Sigmoid colon (tissue), 3 donors: ENCODE measurements around the gene INSRR.

Source experiments
- POLR2A ChIP-seq, 2 donors: fragments of 450-650 bp; IDR thresholded peaks; one replicate each; pipeline ENCODE4 v1.6.1; 2016; ENCODE audit warnings: antibody characterized with exemption in 2 of 2, mild to moderate bottlenecking in 2 of 2, moderate library complexity in 2 of 2
- TF ChIP-seq, protein P1 (sequence below), 4 experiments: fragments of 450-650 bp in 3 of 4; fragments of 200-600 bp in 1 of 4; IDR thresholded peaks; one replicate each; pipeline ENCODE4 v1.5.1; 2016 to 2019; ENCODE audit warnings: antibody characterized with exemption in 4 of 4, mild to moderate bottlenecking in 3 of 4, moderate library complexity in 2 of 4

DNA sequence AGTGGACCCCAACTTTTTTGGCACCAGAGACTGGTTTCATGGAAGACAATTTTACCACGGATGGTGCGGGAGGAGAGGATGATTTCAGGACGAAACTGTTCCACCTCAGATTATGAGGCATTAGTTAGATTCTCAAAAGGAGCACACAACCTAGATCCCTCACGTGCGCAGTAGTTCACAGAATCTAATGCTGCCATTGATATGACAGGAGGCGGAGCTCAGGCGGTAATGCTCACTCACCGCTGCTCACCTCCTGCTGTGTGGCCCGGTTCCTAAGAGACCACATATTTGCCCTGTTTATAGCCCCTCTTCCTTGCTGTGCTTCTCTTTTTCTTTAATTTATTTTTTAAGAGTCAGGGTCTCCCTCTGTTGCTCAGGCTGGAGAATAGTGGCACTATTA is 6.3 kb upstream of the INSRR start:
- TF ChIP-seq, protein P1, sequence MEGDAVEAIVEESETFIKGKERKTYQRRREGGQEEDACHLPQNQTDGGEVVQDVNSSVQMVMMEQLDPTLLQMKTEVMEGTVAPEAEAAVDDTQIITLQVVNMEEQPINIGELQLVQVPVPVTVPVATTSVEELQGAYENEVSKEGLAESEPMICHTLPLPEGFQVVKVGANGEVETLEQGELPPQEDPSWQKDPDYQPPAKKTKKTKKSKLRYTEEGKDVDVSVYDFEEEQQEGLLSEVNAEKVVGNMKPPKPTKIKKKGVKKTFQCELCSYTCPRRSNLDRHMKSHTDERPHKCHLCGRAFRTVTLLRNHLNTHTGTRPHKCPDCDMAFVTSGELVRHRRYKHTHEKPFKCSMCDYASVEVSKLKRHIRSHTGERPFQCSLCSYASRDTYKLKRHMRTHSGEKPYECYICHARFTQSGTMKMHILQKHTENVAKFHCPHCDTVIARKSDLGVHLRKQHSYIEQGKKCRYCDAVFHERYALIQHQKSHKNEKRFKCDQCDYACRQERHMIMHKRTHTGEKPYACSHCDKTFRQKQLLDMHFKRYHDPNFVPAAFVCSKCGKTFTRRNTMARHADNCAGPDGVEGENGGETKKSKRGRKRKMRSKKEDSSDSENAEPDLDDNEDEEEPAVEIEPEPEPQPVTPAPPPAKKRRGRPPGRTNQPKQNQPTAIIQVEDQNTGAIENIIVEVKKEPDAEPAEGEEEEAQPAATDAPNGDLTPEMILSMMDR (IDR thresholded peaks at IDR 0.05) = no peak
- TF ChIP-seq POLR2A (IDR thresholded peaks at IDR 0.05) = no peak
